Measurements from ENCODE around the gene MCM3AP.
"Not testable (repeated sequence)": the region's sequence is repeated elsewhere in the genome, so short reads cannot be mapped to it uniquely, and the experiment has no call there.

The MCM3AP gene

GRCh38 chr21:46310260-46310659, 24.8 kb upstream of the MCM3AP start:
- DNase-seq, result not testable (repeated sequence)

- DNase-seq, result no peak
Measured at GRCh38 chr21:46308431-46308830, 23.0 kb upstream of the MCM3AP start.

GRCh38 chr21:46307625-46308024, 22.2 kb upstream of the MCM3AP start:
- no peak for DNase-seq

- no peak for DNase-seq
Measured at GRCh38 chr21:46304955-46305354, 19.5 kb upstream of the MCM3AP start.

GRCh38 chr21:46304437-46304836, 19.0 kb upstream of the MCM3AP start:
- no peak for DNase-seq

- no peak for DNase-seq
Measured at GRCh38 chr21:46301759-46302158, 16.3 kb upstream of the MCM3AP start.

GRCh38 chr21:46299167-46299566, 13.8 kb upstream of the MCM3AP start:
- no peak for DNase-seq

- DNase-seq, result peak; percentile 50
Measured at GRCh38 chr21:46297338-46298271, 12.2 kb upstream of the MCM3AP start.

GRCh38 chr21:46295996-46296752, 10.8 kb upstream of the MCM3AP start:
- DNase-seq, result no peak

GRCh38 chr21:46295177-46295770, 9.9 kb upstream of the MCM3AP start:
- DNase-seq, result no peak

GRCh38 chr21:46294647-46295176, 9.3 kb upstream of the MCM3AP start:
- no peak for DNase-seq

GRCh38 chr21:46291561-46291960, 6.2 kb upstream of the MCM3AP start:
- no peak for DNase-seq

- DNase-seq, result no peak
Measured at GRCh38 chr21:46289655-46290179, 4.3 kb upstream of the MCM3AP start.

- no peak for DNase-seq
Measured at GRCh38 chr21:46287541-46287940, 2.1 kb upstream of the MCM3AP start.

- no peak for DNase-seq
Measured at GRCh38 chr21:46286648-46287002, 1.2 kb upstream of the MCM3AP start.

- DNase-seq, result peak; percentile 90
Measured at GRCh38 chr21:46285761-46286647, 593 bp upstream of the MCM3AP start, which contains the start of gene YBEY. YBEY (plus strand) TSS chr21:46286342; CDS start chr21:46286914, 572 bp downstream.

- no peak for DNase-seq
Measured at GRCh38 chr21:46284733-46285132, 678 bp downstream of the MCM3AP start.

GRCh38 chr21:46284077-46284644, 1.2 kb downstream of the MCM3AP start:
- no peak for DNase-seq

GRCh38 chr21:46274797-46275390, 10.5 kb downstream of the MCM3AP start:
- DNase-seq, result no peak

GRCh38 chr21:46273341-46273740, 12.1 kb downstream of the MCM3AP start:
- DNase-seq, result no peak

- no peak for DNase-seq
Measured at GRCh38 chr21:46269466-46269865, 15.9 kb downstream of the MCM3AP start.

Data from NCI-H2171 treated with DMSO at 0.1 percent for 48 hours (cell line).